Endometrial microvascular endothelial cells (primary cell): ENCODE results near the gene CADM4. TPM values are rescaled to one million over a fixed set of nuclear protein-coding genes. Genes with fewer than 3 reads are reported as not detected.
"Not testable (repeated sequence)": the region's sequence is repeated elsewhere in the genome, so short reads cannot be mapped to it uniquely, and the experiment has no call there.

Experiments used
- in situ Hi-C: cut with HindIII; loops from 2 replicates; pipeline ENCODE4 v1.10.0; 2017; ENCODE audit warnings: low sequenced_read_pairs, low pct_unique_long_range_greater_than_20kb; ENCODE audit errors: inconsistent ontology term
- total RNA-seq: library from RNA; depleted of rRNA; stranded (reverse); fragments of >200 nt; gene quantifications from one replicate; pipeline ENCODE4 v1.2.3, GENCODE V29; 2015; ENCODE audit errors: inconsistent ontology term

The CADM4 gene
- total RNA-seq, 1 donor from 2014 or later = 0.19 TPM

GRCh38 chr19:43638214-43638994 is 1.2 kb downstream of the CADM4 start:
- in situ Hi-C loops = no loop called here

- in situ Hi-C loops = no loop called here
Measured at GRCh38 chr19:43636121-43636683, 3.4 kb downstream of the CADM4 start.

GRCh38 chr19:43635561-43635940 is 4.1 kb downstream of the CADM4 start:
- in situ Hi-C loops = not testable (repeated sequence)

GRCh38 chr19:43634872-43635560 is 4.6 kb downstream of the CADM4 start:
- in situ Hi-C loops = no loop called here

GRCh38 chr19:43634506-43634871 is 5.2 kb downstream of the CADM4 start:
- in situ Hi-C loops = no loop called here

GRCh38 chr19:43634068-43634467 is 5.6 kb downstream of the CADM4 start:
- in situ Hi-C loops = no loop called here

GRCh38 chr19:43633520-43633919 is 6.1 kb downstream of the CADM4 start:
- in situ Hi-C loops = no loop called here

GRCh38 chr19:43631491-43631890 is 8.2 kb downstream of the CADM4 start:
- in situ Hi-C loops = no loop called here

- in situ Hi-C loops = no loop called here
Measured at GRCh38 chr19:43628646-43629326, 10.9 kb downstream of the CADM4 start.

- in situ Hi-C loops = no loop called here
Measured at GRCh38 chr19:43626838-43627237, 12.8 kb downstream of the CADM4 start.

GRCh38 chr19:43625918-43626579 is 13.6 kb downstream of the CADM4 start:
- in situ Hi-C loops = no loop called here

GRCh38 chr19:43624933-43625332 is 14.7 kb downstream of the CADM4 start:
- in situ Hi-C loops = no loop called here

GRCh38 chr19:43623889-43624670 is 15.6 kb downstream of the CADM4 start:
- in situ Hi-C loops = no loop called here

GRCh38 chr19:43622956-43623355 is 16.7 kb downstream of the CADM4 start:
- in situ Hi-C loops = no loop called here

GRCh38 chr19:43622070-43622469 is 17.6 kb downstream of the CADM4 start:
- in situ Hi-C loops = no loop called here

- in situ Hi-C loops = no loop called here
Measured at GRCh38 chr19:43620061-43621001, 19.3 kb downstream of the CADM4 start.

GRCh38 chr19:43619262-43620060 is 20.2 kb downstream of the CADM4 start, which contains the start of gene ZNF428:
ZNF428 (minus strand) TSS chr19:43619629; CDS start chr19:43614304, 5,325 bp downstream.
- in situ Hi-C loops = no loop called here
